GM19099 (cell line): Measurements from ENCODE around the gene CD302.

Experiments
- POLR2A ChIP-seq: IDR thresholded peaks from 3 replicates; pipeline ENCODE4 v1.6.1; 2011; ENCODE audit warnings: low read depth; ENCODE audit not compliant: insufficient read length; ENCODE audit errors: extremely low read depth

CD302 gene

GRCh38 chr2:159769147-159769546 lies 28.9 kb downstream of the CD302 start:
- TF ChIP-seq POLR2A, result no peak

GRCh38 chr2:159762075-159762474 lies 35.9 kb downstream of the CD302 start:
- TF ChIP-seq POLR2A, result no peak

- no peak for TF ChIP-seq POLR2A
These were observed 37.7 kb downstream of the CD302 start for GRCh38 chr2:159760326-159760725.

- TF ChIP-seq POLR2A, result no peak
These were observed 38.4 kb downstream of the CD302 start for GRCh38 chr2:159759577-159759976.

- TF ChIP-seq POLR2A, result no peak
These were observed 39.3 kb downstream of the CD302 start for GRCh38 chr2:159758686-159759085.

GRCh38 chr2:159758239-159758638 lies 39.8 kb downstream of the CD302 start:
- TF ChIP-seq POLR2A, result no peak

GRCh38 chr2:159755788-159756187 lies 42.2 kb downstream of the CD302 start:
- no peak for TF ChIP-seq POLR2A

- TF ChIP-seq POLR2A, result no peak
These were observed 43.0 kb downstream of the CD302 start for GRCh38 chr2:159755014-159755413.

- no peak for TF ChIP-seq POLR2A
These were observed 44.2 kb downstream of the CD302 start for GRCh38 chr2:159753797-159754196.

GRCh38 chr2:159750873-159751272 lies 47.1 kb downstream of the CD302 start:
- no peak for TF ChIP-seq POLR2A

GRCh38 chr2:159748089-159748488 lies 49.9 kb downstream of the CD302 start:
- no peak for TF ChIP-seq POLR2A

GRCh38 chr2:159744363-159744762 lies 53.6 kb downstream of the CD302 start:
- TF ChIP-seq POLR2A, result no peak

GRCh38 chr2:159742846-159743245 lies 55.2 kb downstream of the CD302 start:
- no peak for TF ChIP-seq POLR2A

- no peak for TF ChIP-seq POLR2A
These were observed 59.3 kb downstream of the CD302 start for GRCh38 chr2:159738509-159739390.

GRCh38 chr2:159737917-159738296 lies 60.1 kb downstream of the CD302 start:
- TF ChIP-seq POLR2A, result no peak

GRCh38 chr2:159737292-159737916 lies 60.6 kb downstream of the CD302 start:
- TF ChIP-seq POLR2A, result no peak
